ENCODE measurements around the gene IQSEC1.

IQSEC1 gene

DNA sequence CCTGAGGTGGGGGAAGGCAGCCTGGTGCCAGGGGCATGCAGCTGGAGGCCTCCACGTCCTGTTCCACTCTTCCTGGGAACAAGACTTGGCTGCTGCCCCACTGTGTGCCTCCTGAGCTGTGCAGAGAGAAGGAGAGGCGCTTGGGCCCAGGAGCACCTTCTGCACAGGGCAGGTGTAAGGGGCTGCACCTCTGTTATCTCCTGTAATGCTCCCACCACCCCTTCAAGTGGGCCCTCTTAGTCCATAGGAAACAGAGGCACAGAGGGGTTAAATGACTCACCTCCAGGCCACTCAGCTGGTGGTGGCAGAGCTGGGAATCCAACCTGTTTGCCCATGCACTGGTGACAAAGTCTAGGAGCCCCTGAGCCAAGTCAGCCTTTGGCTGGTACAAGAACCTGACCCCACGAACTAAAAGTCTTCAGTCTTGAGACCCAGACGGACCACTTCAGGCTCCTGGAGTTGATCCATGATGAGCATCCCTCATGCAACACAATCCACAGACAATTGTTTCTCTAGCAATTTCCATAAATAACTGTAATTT lies 93.2 kb downstream of the IQSEC1 start:
- Histone ChIP-seq H3K4me2 (ENCODE audit: low read depth, low read length, poor library complexity, severe bottlenecking) (no peak overlapping the region), H2AFZ (ENCODE audit: low read depth, low read length, severe bottlenecking) (no peak overlapping the region), H3K79me2 (ENCODE audit: insufficient read depth, low read length) (no peaks in the 10 kb centered on the region), H3F3A (ENCODE audit: insufficient read depth) (no peaks in the 10 kb centered on the region), H3K9ac (ENCODE audit: low read length) (no peak overlapping the region), H4K20me1 (ENCODE audit: low read depth, low read length) (no peaks in the 10 kb centered on the region), H3K9me2 (replicated peaks; ENCODE audit: insufficient read depth, low read length) (no peaks in the 10 kb centered on the region), H3K4me3 (ENCODE audit: insufficient read depth, low read length, poor library complexity, severe bottlenecking) (no peak overlapping the region), H3K27me3 (ENCODE audit: low read length) (no peaks in the 10 kb centered on the region), H3K36me3 (ENCODE audit: low read length) (no peaks in the 10 kb centered on the region), H3K27ac (ENCODE audit: low read depth, low read length) (no peak overlapping the region), H3K9me3 (ENCODE audit: insufficient read depth, low read length) (no peaks in the 10 kb centered on the region)
- TF ChIP-seq EZH2phosphoT487 (conservative IDR thresholded peaks at IDR 0.05; ENCODE audit: low read length): no peak
- TF ChIP-seq, protein P1, sequence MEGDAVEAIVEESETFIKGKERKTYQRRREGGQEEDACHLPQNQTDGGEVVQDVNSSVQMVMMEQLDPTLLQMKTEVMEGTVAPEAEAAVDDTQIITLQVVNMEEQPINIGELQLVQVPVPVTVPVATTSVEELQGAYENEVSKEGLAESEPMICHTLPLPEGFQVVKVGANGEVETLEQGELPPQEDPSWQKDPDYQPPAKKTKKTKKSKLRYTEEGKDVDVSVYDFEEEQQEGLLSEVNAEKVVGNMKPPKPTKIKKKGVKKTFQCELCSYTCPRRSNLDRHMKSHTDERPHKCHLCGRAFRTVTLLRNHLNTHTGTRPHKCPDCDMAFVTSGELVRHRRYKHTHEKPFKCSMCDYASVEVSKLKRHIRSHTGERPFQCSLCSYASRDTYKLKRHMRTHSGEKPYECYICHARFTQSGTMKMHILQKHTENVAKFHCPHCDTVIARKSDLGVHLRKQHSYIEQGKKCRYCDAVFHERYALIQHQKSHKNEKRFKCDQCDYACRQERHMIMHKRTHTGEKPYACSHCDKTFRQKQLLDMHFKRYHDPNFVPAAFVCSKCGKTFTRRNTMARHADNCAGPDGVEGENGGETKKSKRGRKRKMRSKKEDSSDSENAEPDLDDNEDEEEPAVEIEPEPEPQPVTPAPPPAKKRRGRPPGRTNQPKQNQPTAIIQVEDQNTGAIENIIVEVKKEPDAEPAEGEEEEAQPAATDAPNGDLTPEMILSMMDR (IDR thresholded peaks at IDR 0.05; ENCODE audit: insufficient read depth, low read length, poor library complexity, severe bottlenecking): no peak

DNA sequence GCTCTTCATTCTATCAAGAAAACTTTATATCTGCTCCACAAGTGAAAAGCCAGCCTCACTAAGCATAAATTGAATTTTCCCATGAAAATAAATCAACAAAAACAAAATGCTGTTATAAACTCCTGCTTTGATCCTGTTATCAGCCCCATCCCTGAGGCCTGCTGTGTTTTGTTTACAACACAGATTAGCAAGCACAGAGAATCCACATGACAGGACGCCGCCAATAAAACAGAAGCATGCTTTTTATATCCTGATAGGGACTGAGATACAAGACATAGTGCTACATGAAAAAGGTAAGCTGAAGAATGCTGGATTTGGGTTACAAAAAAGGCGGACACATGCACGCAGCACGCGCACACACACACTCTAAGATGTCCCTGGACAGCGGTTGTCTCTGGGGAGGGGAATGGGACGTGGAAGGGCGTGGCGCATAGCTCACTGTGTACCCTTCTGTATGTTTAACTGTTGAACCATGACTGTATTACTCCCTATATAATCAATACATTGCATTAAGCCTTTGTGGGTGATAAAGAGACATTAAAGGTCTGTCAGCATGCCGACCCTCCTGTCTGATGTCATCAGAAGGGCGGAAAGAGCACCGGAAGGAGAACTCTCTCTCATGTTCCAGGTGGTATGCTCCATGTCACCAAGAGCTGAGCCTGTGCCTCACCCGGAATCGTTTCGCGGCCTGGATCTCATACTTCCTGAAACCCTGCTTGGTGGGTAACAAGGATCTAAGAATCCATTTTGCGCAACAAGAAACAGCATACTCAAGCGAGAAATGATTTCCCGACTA lies 93.9 kb downstream of the IQSEC1 start:
- no peaks in the 10 kb centered on the region for H3K27me3 ChIP-seq (ENCODE audit: low read length)
- TF ChIP-seq, protein P1 (IDR thresholded peaks at IDR 0.05; ENCODE audit: insufficient read depth, low read length, poor library complexity, severe bottlenecking): no peak
- no peak for TF ChIP-seq EZH2phosphoT487 (conservative IDR thresholded peaks at IDR 0.05; ENCODE audit: low read length)
- H4K20me1 ChIP-seq (ENCODE audit: low read depth, low read length): no peaks in the 10 kb centered on the region
- no peak overlapping the region for H3K4me2 ChIP-seq (ENCODE audit: low read depth, low read length, poor library complexity, severe bottlenecking)
- H3K4me3 ChIP-seq (ENCODE audit: insufficient read depth, low read length, poor library complexity, severe bottlenecking): no peak overlapping the region
- no peaks in the 10 kb centered on the region for H3K36me3 ChIP-seq (ENCODE audit: low read length)
- no peaks in the 10 kb centered on the region for H3K79me2 ChIP-seq (ENCODE audit: insufficient read depth, low read length)
- H3K27ac ChIP-seq (ENCODE audit: low read depth, low read length): no peak overlapping the region
- no peaks in the 10 kb centered on the region for H3K9me2 ChIP-seq (replicated peaks; ENCODE audit: insufficient read depth, low read length)
- H3K9ac ChIP-seq (ENCODE audit: low read length): no peak overlapping the region
- H3K9me3 ChIP-seq (ENCODE audit: insufficient read depth, low read length): no peaks in the 10 kb centered on the region
- no peaks in the 10 kb centered on the region for H3F3A ChIP-seq (ENCODE audit: insufficient read depth)
- H2AFZ ChIP-seq (ENCODE audit: low read depth, low read length, severe bottlenecking): no peak overlapping the region

DNA sequence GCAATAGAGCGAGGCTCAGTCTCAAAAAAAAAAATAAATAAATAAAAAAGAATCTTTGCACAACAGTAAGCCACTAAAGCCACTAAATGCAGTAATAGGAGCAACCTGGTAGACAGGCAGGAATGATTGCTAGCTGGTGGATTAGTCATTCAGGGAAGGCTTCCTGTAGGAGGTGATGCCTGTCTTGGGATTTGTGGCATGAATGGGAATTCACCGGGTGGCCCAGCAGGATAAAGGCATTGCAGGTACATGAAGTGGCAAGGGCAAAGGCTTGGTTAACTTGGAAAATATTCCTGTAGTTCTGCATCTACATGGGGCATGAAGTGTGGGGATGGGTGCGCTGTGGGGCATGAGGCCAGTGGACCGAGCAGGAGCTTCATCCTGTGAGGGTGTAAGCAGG lies 94.5 kb downstream of the IQSEC1 start:
- Histone ChIP-seq H3K9me2 (replicated peaks; ENCODE audit: insufficient read depth, low read length) (no peaks in the 10 kb centered on the region), H3F3A (ENCODE audit: insufficient read depth) (no peaks in the 10 kb centered on the region), H3K27me3 (ENCODE audit: low read length) (no peaks in the 10 kb centered on the region), H3K4me3 (ENCODE audit: insufficient read depth, low read length, poor library complexity, severe bottlenecking) (no peak overlapping the region), H3K36me3 (ENCODE audit: low read length) (no peaks in the 10 kb centered on the region), H3K27ac (ENCODE audit: low read depth, low read length) (no peak overlapping the region), H4K20me1 (ENCODE audit: low read depth, low read length) (no peaks in the 10 kb centered on the region), H3K9ac (ENCODE audit: low read length) (no peak overlapping the region), H3K4me2 (ENCODE audit: low read depth, low read length, poor library complexity, severe bottlenecking) (no peak overlapping the region), H3K9me3 (ENCODE audit: insufficient read depth, low read length) (no peaks in the 10 kb centered on the region), H3K79me2 (ENCODE audit: insufficient read depth, low read length) (no peaks in the 10 kb centered on the region), H2AFZ (ENCODE audit: low read depth, low read length, severe bottlenecking) (no peak overlapping the region)
- TF ChIP-seq, protein P1 (IDR thresholded peaks at IDR 0.05; ENCODE audit: insufficient read depth, low read length, poor library complexity, severe bottlenecking): no peak
- no peak for TF ChIP-seq EZH2phosphoT487 (conservative IDR thresholded peaks at IDR 0.05; ENCODE audit: low read length)
